ENCODE measurements around the gene TIFAB.

The TIFAB gene

GRCh38 chr5:135456238-135457099, 4.3 kb upstream of the TIFAB start:
- no peak for DNase-seq

- no peak for DNase-seq
These were observed 3.7 kb upstream of the TIFAB start for GRCh38 chr5:135455876-135456237.

- DNase-seq: no peak
These were observed 2.8 kb upstream of the TIFAB start for GRCh38 chr5:135454946-135455345.

GRCh38 chr5:135453613-135454012, 1.5 kb upstream of the TIFAB start:
- no peak for DNase-seq

- no peak for DNase-seq
These were observed 400 bp downstream of the TIFAB start for GRCh38 chr5:135451581-135452320.

GRCh38 chr5:135450952-135451351, 1.2 kb downstream of the TIFAB start:
- DNase-seq: no peak

GRCh38 chr5:135450336-135450735, 1.8 kb downstream of the TIFAB start:
- no peak for DNase-seq

GRCh38 chr5:135449644-135450043, 2.5 kb downstream of the TIFAB start:
- DNase-seq: no peak

- no peak for DNase-seq
These were observed 3.2 kb downstream of the TIFAB start for GRCh38 chr5:135448791-135449507.

GRCh38 chr5:135448071-135448739, 3.9 kb downstream of the TIFAB start:
- DNase-seq: no peak

GRCh38 chr5:135447298-135447929, 4.7 kb downstream of the TIFAB start, which contains the start of gene DCANP1:
DCANP1 (minus strand) TSS chr5:135447348; CDS start chr5:135447108, 240 bp downstream.
- DNase-seq: peak; percentile 46

GRCh38 chr5:135446615-135447014, 5.5 kb downstream of the TIFAB start:
- no peak for DNase-seq

- DNase-seq: no peak
These were observed 5.9 kb downstream of the TIFAB start for GRCh38 chr5:135446206-135446605.

- DNase-seq: no peak
These were observed 6.7 kb downstream of the TIFAB start for GRCh38 chr5:135445306-135445985.

GRCh38 chr5:135444881-135445280, 7.3 kb downstream of the TIFAB start:
- no peak for DNase-seq

- no peak for DNase-seq
These were observed 7.8 kb downstream of the TIFAB start for GRCh38 chr5:135444360-135444759.

- DNase-seq: peak; percentile 9
These were observed 8.8 kb downstream of the TIFAB start for GRCh38 chr5:135443161-135443960.

- no peak for DNase-seq
These were observed 9.6 kb downstream of the TIFAB start for GRCh38 chr5:135442431-135443160.

- no peak for DNase-seq
These were observed 10.2 kb downstream of the TIFAB start for GRCh38 chr5:135441919-135442318.

- DNase-seq: no peak
These were observed 10.8 kb downstream of the TIFAB start for GRCh38 chr5:135441350-135441831.

Measured in NCI-H2029 treated with DMSO at 0.1 percent for 48 hours (cell line).